HG02588 (cell line): ENCODE results near the gene PRSS1.
"Not testable (repeated sequence)": the region's sequence is repeated elsewhere in the genome, so short reads cannot be mapped to it uniquely, and the experiment has no call there.

Source experiments
- ATAC-seq: cut with Tn5 transposase; IDR thresholded peaks from one replicate; pipeline ENCODE4 v1.9.1; 2021; ENCODE audit warnings: mild to moderate bottlenecking, moderate library complexity; ENCODE audit not compliant: unreplicated experiment

The PRSS1 gene

DNA sequence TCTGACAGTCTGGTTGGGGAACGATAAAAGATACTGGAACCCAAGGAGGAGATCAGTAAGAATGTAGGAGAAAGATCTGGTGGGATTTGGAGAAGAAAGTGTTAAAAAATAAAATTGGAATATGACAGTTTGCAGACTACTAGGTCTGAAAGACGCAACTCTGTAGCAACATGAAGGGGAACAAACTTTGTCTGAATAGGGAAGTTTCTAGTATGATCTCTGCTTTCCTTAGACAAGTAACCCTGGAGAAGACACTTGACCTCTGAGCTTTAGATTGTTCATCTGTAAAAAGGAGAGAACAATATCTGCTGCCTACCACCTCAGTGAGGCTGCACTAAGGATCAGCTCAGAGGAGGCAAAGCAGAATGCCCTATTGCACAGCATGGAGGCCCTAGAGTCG is 3.0 kb upstream of the PRSS1 start:
- ATAC-seq: no peak

DNA sequence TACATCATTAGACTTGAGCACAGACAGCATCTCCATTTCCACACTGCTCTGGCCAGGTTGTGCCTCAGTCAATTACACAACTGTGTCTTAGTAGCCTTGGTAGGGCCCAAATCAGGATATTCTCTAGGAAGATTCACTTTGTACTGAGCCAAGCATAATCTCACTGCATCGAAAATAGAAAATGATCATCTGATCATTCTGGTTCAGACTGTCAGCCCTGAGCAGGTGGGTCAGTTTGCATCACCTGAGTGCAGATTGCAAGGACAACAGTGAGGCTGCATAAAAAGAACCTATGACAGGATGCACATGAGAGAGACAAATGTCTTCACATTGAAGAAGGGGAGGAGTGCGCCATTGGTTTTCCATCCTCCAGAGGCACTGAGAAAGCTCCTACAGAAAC is 862 bp upstream of the PRSS1 start:
- ATAC-seq: not testable (repeated sequence)

DNA sequence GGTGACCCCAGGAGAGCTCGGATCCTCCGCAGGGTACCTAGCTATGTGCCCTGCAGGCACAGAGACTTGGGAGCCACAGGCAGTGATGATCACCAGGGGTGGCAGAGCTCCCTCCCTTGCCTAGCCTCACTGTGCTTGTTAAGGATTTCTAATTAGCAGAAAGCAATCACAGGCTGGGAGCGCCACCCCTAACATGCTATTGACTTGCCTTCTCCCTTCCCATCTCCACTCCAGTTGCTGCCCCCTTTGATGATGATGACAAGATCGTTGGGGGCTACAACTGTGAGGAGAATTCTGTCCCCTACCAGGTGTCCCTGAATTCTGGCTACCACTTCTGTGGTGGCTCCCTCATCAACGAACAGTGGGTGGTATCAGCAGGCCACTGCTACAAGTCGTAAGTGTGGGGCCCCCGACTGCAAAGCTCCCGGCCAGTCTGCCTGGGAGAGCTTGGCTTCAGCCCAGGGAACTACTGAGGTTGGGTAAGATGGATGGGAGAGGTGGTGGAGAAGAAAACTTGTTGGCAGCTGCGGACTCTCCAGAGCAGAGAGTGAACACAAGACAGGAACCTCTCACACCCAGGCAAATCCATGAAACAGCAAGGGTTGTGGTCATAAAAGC is 1.2 kb downstream of the PRSS1 start:
- no peak for ATAC-seq

DNA sequence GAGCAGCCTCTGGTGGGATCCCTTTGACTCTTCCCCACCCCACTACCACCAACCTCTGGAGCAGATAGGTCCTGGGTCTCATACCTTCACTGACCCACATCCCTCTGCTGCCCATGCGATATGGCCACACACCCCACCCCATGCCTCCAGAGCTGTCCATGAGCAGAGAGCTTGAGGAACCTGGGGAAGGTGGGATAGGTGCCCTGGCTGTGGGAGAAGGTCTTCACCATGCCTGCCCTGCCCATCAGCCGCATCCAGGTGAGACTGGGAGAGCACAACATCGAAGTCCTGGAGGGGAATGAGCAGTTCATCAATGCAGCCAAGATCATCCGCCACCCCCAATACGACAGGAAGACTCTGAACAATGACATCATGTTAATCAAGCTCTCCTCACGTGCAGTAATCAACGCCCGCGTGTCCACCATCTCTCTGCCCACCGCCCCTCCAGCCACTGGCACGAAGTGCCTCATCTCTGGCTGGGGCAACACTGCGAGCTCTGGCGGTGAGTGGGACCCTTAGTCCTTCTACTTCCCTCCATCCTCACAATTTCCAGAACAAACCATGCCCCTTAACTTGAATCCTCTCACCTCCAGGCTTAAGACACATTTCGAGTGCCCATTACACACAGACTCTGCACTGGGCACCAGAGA is 2.4 kb downstream of the PRSS1 start:
- not testable (repeated sequence) for ATAC-seq

DNA sequence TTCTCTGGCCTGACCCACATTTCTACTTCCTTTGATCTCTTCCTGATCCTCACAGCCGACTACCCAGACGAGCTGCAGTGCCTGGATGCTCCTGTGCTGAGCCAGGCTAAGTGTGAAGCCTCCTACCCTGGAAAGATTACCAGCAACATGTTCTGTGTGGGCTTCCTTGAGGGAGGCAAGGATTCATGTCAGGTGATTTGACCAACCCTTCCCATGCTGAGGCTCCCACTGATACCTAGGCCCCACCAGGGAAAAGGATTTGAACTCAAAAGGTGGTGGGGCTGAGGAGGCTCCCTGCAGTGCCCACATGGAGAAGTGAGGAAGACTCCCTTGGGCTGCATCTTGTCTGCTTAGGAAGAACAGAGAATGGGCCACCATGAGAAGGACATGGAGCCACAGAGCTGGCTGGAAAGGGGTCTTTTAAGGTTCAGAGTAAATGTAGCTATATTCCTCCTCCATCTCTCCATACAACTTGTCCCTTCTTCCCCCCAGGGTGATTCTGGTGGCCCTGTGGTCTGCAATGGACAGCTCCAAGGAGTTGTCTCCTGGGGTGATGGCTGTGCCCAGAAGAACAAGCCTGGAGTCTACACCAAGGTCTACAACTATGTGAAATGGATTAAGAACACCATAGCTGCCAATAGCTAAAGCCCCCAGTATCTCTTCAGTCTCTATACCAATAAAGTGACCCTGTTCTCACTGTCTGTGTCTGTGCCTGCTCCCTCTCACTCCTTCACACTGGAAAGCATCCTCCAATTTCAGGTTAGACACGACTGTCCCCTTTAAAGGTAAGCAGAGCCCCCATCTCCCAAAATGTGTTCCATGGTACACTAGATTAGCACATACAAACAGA is 3.3 kb downstream of the PRSS1 start:
- no peak for ATAC-seq

DNA sequence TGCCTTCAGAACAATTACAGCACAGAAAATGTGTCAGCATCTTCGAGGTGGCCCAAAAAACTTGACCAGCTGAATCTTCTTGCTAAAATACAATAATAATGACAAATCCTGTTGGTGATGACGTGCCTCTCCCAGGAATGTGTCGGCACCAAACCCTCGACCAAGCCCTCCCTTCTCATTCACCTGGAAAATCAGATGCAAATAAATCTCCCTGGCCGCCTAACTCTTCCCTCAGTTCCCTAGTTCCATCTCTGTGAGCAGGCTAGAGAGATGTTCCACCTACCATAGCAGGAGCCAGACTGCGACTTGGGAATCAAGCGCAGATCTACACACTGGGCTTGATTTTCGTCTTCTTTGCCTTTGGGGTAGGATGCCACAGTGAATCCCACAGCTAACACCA is 4.1 kb downstream of the PRSS1 start:
- no peak for ATAC-seq

DNA sequence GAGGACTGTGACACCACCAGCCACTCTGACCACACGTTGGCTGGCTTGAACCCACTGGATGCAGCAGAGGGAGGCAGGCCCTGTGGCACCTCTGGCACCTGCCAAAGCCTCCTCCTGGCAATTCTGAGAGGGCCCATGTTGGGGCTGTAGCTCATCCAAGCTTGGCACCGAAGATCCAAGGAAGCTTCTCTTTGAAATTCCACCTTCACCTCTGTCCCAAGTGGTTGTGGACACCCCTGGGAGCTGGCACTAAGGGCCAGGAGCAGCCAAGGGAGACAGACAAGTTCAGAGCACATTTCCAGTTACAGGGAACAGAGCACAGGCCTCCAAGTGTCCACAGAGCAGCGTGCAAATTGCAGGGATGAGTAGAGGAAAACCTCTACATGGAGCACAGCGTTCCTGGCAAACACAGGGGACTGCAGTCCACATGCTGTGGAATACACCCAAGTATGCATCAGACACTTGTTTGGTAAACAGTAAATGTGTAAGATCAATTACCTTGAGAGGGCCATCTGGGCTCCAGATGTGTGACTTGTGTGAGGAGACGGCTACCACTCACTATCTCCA is 4.7 kb downstream of the PRSS1 start:
- not testable (repeated sequence) for ATAC-seq

DNA sequence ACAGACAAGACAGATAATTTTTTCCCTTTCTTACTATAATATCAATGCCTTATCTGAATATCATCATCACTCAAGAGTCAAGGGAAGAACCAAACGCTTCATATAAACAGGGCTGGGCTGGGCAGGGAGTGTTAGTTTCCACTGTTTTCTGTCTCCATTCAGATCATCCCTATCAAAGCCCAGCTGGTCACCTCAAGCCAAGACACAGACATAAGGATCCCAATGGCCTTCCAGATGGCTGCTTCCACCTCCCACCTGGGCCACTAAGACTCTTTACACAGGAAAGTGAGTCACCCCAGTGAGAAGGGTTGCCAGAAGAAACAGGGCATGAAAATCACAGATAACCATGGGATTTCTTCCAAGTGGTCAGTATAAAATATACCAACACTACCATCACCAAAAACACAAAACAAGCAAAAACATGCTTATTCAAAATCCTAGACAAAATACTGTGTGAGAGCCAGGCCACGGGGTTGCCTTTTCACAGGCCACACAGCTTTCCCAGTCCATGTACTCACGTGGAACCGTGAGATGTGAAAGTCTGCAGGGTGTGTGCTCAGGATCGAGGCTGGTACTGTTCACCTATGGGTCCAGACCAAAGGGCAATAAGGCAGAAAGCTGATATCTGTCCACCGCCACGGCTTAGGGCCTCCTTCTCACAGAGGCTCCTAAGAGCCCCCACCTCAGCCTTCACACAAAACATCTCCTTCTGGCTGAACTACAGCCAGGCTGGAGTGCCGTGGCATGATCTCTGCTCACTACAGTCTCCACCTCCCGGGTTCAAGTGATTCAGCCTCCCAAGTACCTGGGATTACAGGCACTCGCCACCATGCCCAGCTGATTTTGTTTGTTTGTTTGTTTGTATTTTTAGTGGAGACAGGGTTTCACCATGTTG is 5.7 kb downstream of the PRSS1 start:
- ATAC-seq: no peak

DNA sequence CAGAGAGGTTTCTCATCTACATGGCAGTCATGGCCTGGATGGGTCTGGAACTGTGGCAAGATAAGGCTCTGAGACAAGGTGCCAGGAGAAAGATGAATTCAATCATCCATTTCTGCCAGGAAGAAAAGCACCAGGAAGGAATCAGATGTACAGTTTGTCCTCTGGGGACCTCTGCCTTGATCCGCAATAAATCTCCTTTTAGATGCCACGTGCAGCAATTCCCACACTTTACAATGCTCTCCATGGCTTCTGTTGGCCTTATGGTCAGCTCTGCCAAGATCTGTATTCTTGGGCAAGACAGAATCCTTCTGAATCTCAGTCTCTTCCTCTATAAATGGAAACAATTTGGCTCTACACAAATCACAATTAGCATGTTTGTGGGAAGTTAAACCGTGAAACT is 9.0 kb downstream of the PRSS1 start:
- ATAC-seq: not testable (repeated sequence)

DNA sequence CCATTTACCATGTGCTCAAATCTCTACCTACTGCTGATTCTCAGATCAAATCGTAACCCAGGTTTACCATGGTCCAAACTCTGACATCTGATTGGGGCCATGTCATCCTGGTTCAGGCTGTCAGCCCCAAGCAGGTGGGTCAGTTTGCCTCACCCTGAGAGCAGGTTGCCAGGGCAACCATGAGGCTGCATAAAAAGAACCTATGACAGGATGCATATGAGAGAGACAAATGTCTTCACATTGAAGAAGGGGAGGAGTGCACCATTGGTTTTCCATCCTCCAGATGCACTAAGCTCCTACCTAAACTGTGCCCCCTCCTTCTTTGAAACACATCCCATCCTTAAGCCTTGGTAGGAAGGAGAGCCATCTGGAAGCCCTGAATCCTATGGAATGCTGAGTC is 10.2 kb downstream of the PRSS1 start:
- ATAC-seq: no peak

DNA sequence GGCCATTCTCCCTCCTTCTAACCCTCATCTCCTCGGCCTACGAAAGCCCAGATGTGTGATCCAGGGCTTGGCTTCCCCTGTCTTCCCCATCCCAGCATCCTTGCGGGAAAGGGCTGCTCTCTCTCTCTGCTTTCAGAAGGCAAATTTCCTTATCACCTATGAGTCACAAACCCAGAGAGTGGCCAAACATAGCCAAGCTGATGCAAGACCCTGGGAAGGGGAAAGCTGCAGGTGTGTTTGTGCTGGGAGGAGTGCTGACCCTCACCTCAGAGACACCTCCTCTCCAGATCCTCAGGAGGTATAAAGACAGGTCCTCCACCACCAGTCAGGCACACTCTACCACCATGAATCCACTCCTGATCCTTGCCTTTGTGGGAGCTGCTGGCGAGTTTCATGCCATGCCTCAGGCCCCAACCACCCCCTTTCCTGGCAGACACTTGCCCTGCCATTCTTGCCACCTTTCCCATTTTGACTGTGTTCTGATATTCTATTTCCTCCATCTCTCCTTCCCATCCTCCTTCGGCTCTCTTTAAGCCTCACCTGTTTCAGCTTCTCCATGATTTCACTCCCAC is 10.9 kb downstream of the PRSS1 start:
- ATAC-seq: no peak

DNA sequence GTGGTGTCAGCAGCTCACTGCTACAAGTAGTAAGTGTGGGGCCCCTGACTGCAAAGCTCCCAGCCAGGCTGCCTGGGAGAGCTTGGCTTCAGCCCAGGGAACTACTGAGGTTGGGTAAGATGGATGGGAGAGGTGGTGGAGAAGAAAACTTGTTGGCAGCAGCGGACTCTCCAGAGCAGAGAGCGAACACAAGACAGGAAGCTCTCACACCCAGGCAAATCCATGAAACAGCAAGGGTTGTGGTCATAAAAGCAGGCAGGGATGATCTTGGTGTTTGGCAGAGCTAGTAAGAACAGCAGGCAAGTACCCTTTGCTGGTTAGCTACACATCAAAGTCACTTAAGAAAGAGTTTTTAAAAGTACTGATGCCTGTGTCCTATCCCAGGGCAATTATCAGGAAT is 12.3 kb downstream of the PRSS1 start:
- ATAC-seq: not testable (repeated sequence)

DNA sequence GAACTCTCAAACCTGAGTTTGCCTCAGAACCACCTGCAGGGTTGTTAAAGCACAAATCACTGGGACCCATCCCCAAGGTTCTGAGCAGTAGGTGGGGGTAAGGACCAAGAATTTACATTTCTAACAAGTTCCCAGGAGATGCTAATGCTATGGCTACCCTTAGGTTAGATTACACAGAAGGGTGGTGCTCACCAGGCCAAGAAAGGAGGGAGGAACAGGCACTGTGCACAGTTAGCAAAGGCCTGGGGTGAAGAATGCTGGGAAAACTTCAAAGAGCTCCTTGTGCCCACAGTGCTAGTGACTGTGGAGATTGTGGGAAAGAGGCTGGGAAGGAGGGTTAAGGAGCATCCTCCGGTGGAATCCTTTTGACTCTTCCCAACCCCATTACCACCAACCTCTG is 12.8 kb downstream of the PRSS1 start:
- ATAC-seq: no peak

DNA sequence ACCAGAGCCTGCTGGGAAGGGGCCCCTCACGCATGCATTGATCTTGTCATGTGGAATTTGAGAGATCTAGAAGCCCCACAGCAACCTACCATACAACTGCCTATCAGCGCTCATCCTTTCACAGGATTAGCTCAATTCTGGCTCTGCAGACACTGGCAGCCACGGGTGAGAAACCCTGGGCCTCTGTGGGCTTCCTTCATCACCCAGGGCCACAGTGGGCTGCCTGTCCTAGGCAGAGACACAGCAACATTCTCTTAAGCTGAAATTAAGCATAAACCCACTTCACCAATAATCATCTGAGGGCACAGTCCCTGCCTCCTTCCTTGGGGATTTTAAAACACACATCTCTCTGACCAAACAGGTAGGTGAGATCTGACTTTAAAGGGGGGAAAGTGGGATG is 18.2 kb downstream of the PRSS1 start:
- no peak for ATAC-seq

DNA sequence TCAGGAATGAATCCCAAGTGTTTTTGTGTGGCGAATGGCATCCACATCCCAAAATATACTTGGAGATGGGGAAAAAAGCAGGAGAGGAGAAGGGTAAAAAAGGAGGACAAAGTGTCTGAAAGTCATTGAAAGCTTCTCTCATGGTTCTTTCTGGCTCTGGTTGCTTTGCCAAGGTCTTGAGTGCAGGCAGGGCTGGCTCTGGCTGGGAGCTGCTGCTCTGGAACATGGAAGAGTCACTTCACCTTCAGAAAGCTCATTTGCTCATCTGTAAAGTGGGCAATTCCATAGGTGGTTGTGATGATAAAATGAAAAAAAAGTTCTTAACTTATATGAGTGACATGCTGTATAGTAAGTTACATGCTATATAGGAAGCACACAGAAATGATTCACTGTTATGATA is 18.6 kb downstream of the PRSS1 start:
- ATAC-seq: no peak

DNA sequence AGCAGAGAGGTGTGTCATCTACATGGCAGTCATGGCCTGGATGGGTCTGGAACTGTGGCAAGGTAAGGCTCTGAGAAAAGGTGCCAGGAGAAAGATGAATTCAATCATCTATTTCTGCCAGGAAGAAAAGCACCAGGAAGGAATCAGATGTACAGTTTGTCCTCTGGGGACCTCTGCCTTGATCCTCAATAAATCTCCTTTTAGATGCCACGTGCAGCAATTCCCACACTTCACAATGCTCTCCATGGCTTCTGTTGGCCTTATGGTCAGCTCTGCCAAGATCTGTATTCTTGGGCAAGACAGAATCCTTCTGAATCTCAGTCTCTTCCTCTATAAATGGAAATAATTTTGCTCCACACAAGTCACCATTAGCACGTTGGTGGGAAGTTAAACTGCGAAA is 19.6 kb downstream of the PRSS1 start:
- ATAC-seq: not testable (repeated sequence)

DNA sequence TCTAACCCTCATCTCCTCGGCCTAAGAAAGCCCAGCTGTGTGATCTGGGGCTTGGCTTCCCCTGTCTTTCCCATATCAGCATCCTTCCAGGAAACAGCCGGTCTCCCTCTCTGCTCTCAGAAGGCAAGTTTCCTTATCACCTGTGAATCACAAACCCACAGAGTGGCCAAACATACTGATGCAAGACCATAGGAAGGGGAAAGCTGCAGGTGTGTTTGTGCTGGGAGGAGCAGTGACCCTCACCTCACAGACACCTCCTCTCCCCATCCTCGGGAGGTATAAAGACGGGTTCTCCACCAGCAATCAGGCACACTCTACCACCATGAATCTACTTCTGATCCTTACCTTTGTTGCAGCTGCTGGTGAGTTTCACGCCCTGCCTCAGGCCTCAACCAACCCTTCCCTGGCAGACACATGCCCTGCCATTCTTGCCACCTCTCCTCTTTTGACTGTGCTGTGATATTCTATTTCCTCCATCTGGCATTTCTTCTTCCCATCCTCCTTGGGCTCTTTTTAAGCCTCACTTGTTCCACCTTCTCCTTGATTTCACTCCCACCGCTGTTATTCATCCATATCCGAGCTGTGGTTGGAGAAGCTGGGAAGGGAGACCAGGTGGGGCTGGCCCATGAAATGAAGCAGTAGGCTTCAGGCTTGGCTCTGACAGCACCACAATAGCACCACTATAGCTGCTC is 21.5 kb downstream of the PRSS1 start, which contains the start of gene PRSS2:
Gene PRSS2, plus strand, starts transcription at position 310 of the 692 bp plus-strand sequence. Its CDS starts 13 bp downstream, at position 323.
- ATAC-seq: peak; percentile 23

DNA sequence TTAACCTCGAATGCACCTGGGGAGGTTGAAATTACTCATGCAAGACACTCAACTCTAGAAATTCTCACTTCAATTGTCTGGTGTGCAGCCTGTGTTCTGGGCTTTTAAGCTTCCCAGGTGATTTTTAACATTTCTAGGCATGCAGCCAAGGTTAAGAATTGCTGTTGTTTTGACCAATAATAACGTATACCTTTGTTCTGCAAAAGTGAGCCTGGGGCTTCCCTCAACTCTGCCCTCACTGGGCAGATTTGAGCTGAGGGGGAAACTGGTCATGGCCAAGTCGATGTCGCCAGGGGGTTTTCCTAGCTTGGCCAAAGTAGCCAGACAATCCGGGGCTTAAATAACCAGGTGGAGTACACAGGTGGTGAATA is 22.1 kb downstream of the PRSS1 start:
- peak; percentile 86 for ATAC-seq

DNA sequence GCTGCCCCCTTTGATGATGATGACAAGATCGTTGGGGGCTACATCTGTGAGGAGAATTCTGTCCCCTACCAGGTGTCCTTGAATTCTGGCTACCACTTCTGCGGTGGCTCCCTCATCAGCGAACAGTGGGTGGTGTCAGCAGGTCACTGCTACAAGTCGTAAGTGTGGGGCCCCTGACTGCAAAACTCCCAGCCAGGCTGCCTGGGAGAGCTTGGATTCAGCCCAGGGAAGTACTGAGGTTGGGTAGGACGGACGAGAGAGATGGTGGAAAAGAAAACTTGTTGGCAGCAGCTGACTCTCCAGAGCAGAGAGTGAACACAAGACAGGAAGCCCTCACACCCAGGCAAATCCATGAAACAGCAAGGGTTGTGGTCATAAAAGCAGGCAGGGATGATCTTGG is 22.8 kb downstream of the PRSS1 start:
- no peak for ATAC-seq

DNA sequence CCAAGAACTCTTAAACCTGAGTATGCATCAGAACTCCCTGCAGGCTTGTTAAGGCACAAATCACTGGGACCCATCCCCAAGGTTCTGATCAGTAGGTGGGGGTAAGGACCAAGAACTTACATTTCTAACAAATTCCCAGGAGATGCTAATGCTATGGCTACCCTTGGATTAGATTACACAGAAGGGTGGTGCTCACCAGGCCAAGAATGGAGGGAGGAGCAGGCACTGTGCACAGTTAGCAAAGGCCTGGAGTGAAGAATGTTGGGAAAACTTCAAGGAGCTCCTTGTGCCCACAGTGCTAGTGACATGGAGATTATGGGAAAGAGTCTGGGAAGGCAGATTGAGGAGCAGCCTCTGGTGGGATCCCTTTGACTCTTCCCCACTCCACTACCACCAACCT is 23.4 kb downstream of the PRSS1 start:
- no peak for ATAC-seq
